ENCODE results near the gene TUBGCP6. TPM values are rescaled to one million over a fixed set of nuclear protein-coding genes. Genes with fewer than 3 reads are reported as not detected.

The TUBGCP6 gene
- total and polyA plus RNA-seq, 10 of the 15 experiments (the other 5 are each of a cell fraction or from before 2014, with no cell fraction given) = 0.74 to 41.4 (median 19.4) TPM

DNA sequence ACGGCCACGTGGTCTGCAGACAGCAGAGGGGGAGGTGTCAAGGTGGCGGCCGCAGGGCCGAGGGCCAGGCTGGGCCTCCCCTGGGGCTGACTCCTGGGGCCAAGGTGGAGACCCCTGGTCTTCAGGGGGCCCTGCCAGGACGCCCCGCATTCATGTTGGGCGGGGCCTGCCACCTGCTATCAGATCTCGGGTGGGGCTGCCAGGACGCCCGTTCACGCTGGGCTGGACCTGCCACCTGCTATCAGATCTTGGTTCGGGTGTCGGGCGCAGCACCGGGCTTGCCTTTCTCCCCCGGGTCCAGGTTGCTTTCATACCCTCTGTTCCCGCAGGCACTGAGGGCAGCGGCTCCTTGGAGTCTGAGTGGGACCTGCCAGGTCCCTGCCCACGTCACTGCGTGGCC lies 41.5 kb upstream of the TUBGCP6 start:
- no peak overlapping the region for H3K4me2 ChIP-seq (ENCODE audit: control insufficient read depth, insufficient read depth)
- ChIA-PET RAD21 (ENCODE audit: unreplicated experiment) (no interaction called here), CTCF (no interaction called here), SMC1A (ENCODE audit: uncharacterized antibody, unreplicated experiment) (no interaction called here), POLR2A (no interaction called here)
- no peak for TF ChIP-seq RFX5 (IDR thresholded peaks at IDR 0.05; ENCODE audit: low read depth, low read length)
- TF ChIP-seq KAT2A (conservative IDR thresholded peaks at IDR 0.05; ENCODE audit: control insufficient read depth, low read depth, low read length) = no peak
- TF ChIP-seq CHD4 (IDR thresholded peaks at IDR 0.05) = no peak
- TF ChIP-seq ZNF384 (IDR thresholded peaks at IDR 0.05; ENCODE audit: borderline replicate concordance, low read depth, low read length) = no peak
- H3K27me3 ChIP-seq (replicated peaks in 1 of 2; ENCODE audit: control insufficient read depth in 2 of 2, insufficient read depth in 2 of 2, low read length in 1 of 2) = no peaks in the 10 kb centered on the region
- peaks cover 6% of the 10 kb centered on the region for H3K79me2 ChIP-seq (ENCODE audit: control insufficient read depth, insufficient read depth, low read length)
- H3K4me3 ChIP-seq = no peak overlapping the region
- peaks cover 10 to 53% of the 10 kb centered on the region in 2 experiments; a peak in 3 of 4 replicates for H3K36me3 ChIP-seq (ENCODE audit: control insufficient read depth in 2 of 2, insufficient read depth in 2 of 2, low read length in 1 of 2)
- in situ Hi-C loops (cut with MboI) = no loop called here
- H3K4me1 ChIP-seq (ENCODE audit: control insufficient read depth, insufficient read depth, low read length) = no peaks in the 10 kb centered on the region
- ATAC-seq (no peak), FAIRE-seq (no peak), DNase-seq (ENCODE audit: low read depth, low spot score) (no peak)
- WGBS (ENCODE audit: insufficient coverage, insufficient replicate concordance, low lambda C conversion rate, missing lambda C conversion rate) = 89% methylated on average over 21 of the region's 21 CpGs
- no peaks in the 10 kb centered on the region for H3K9me3 ChIP-seq (replicated peaks; ENCODE audit: control insufficient read depth, insufficient read depth, low read length)
- H2AFZ ChIP-seq (ENCODE audit: control insufficient read depth, low read depth, low read length) = no peak overlapping the region
- intact Hi-C loops (cut with micrococcal nuclease; ENCODE audit: unreplicated experiment) = no loop called here
- BruUV-seq (replicated peaks) = no TSS peak
- no peak overlapping the region for H3K27ac ChIP-seq (ENCODE audit: control insufficient read depth, insufficient read depth)
- H3K9ac ChIP-seq (ENCODE audit: control insufficient read depth, insufficient read depth, low read length) = no peak overlapping the region
- no peaks in the 10 kb centered on the region for H4K20me1 ChIP-seq (ENCODE audit: control insufficient read depth, insufficient read depth)

GRCh38 chr22:50285568-50286229 lies 40.9 kb upstream of the TUBGCP6 start:
- Histone ChIP-seq H3K9me3 (replicated peaks; ENCODE audit: control insufficient read depth, insufficient read depth, low read length) (no peaks in the 10 kb centered on the region), H3K9ac (ENCODE audit: control insufficient read depth, insufficient read depth, low read length) (no peak overlapping the region), H3K4me3 (no peak overlapping the region), H3K27ac (ENCODE audit: control insufficient read depth, insufficient read depth) (no peak overlapping the region), H3K79me2 (ENCODE audit: control insufficient read depth, insufficient read depth, low read length) (no peaks in the 10 kb centered on the region; the same call in 1 of the 2 replicates), H3K4me2 (ENCODE audit: control insufficient read depth, insufficient read depth) (no peak overlapping the region), H3K4me1 (ENCODE audit: control insufficient read depth, insufficient read depth, low read length) (no peaks in the 10 kb centered on the region), H2AFZ (ENCODE audit: control insufficient read depth, low read depth, low read length) (no peak overlapping the region), H4K20me1 (ENCODE audit: control insufficient read depth, insufficient read depth) (no peaks in the 10 kb centered on the region), H3K36me3 (ENCODE audit: control insufficient read depth in 2 of 2, insufficient read depth in 2 of 2, low read length in 1 of 2) (peaks cover 8 to 55% of the 10 kb centered on the region in 2 experiments; a peak in 3 of 4 replicates), H3K27me3 (replicated peaks in 1 of 2; ENCODE audit: control insufficient read depth in 2 of 2, insufficient read depth in 2 of 2, low read length in 1 of 2) (no peaks in the 10 kb centered on the region)
- BruUV-seq (replicated peaks) = no TSS peak
- no peak for DNase-seq (ENCODE audit: low read depth, low spot score)
- FAIRE-seq = no peak
- RAD21 ChIA-PET (ENCODE audit: unreplicated experiment) = no interaction called here
- CTCF ChIA-PET = no interaction called here
- POLR2A ChIA-PET = no interaction called here
- WGBS (ENCODE audit: insufficient coverage, insufficient replicate concordance, low lambda C conversion rate, missing lambda C conversion rate) = 95% methylated on average over 32 of the region's 34 CpGs
- intact Hi-C loops (cut with micrococcal nuclease; ENCODE audit: unreplicated experiment) = no loop called here
- ATAC-seq = no peak
- SMC1A ChIA-PET (ENCODE audit: uncharacterized antibody, unreplicated experiment) = no interaction called here
- in situ Hi-C loops (cut with MboI) = no loop called here
- TF ChIP-seq YBX1 (IDR thresholded peaks at IDR 0.05) (no peak), CUX1 (IDR thresholded peaks at IDR 0.05; ENCODE audit: insufficient replicate concordance, low read depth, low read length) (no peak), PAX5 (IDR thresholded peaks at IDR 0.05; ENCODE audit: borderline replicate concordance, low read depth, low read length) (no peak), E2F4 (IDR thresholded peaks at IDR 0.05; ENCODE audit: low read depth, low read length) (no peak), ATF2 (IDR thresholded peaks at IDR 0.05; ENCODE audit: low read length) (no peak), MTA3 (IDR thresholded peaks at IDR 0.05; ENCODE audit: borderline replicate concordance, low read length) (no peak)
